Keratinocyte (primary cell): ENCODE data around the gene MXI1.

Source experiments
- EZH2 ChIP-seq: IDR thresholded peaks from one replicate; pipeline ENCODE4 v1.6.1; 2012; ENCODE audit warnings: inconsistent platforms, mild to moderate bottlenecking, low read length, moderate library complexity
- TF ChIP-seq, protein P1 (sequence below), 3 experiments: IDR thresholded peaks in 1 of 3; conservative IDR thresholded peaks in 1 of 3; optimal IDR thresholded peaks in 1 of 3; 2 replicates in 2 of 3; 3 replicates in 1 of 3; pipeline versions ENCODE3 to v1.5.1; 2011; ENCODE audit warnings: low read length in 3 of 3, mild to moderate bottlenecking in 3 of 3, moderate library complexity in 2 of 3, control low read depth in 1 of 3, inconsistent platforms in 1 of 3; ENCODE audit not compliant: insufficient read depth in 2 of 3; ENCODE audit errors: extremely low read depth in 1 of 3

DNA sequence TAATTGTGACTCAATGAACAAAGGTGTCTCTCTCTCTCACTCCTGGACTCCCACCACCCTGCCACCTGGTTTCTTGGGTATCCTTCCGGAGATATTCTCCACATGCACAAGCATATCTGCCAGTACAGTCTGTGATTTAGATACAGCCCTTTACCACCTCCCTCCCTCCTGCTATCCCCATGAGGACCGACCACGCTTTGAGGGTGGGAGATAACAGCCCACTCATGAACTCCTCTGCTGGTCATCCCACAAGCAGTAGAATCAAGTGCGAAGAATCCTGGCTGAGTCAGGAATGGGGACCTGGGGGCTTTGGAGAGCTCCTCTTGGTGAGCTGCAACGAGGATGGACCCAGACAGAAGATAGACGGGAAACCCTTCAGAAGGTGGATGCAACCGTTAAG lies 28.2 kb upstream of the MXI1 start:
- TF ChIP-seq, protein P1, sequence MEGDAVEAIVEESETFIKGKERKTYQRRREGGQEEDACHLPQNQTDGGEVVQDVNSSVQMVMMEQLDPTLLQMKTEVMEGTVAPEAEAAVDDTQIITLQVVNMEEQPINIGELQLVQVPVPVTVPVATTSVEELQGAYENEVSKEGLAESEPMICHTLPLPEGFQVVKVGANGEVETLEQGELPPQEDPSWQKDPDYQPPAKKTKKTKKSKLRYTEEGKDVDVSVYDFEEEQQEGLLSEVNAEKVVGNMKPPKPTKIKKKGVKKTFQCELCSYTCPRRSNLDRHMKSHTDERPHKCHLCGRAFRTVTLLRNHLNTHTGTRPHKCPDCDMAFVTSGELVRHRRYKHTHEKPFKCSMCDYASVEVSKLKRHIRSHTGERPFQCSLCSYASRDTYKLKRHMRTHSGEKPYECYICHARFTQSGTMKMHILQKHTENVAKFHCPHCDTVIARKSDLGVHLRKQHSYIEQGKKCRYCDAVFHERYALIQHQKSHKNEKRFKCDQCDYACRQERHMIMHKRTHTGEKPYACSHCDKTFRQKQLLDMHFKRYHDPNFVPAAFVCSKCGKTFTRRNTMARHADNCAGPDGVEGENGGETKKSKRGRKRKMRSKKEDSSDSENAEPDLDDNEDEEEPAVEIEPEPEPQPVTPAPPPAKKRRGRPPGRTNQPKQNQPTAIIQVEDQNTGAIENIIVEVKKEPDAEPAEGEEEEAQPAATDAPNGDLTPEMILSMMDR (optimal IDR thresholded peaks at IDR 0.05 in 1 of 3, IDR thresholded peaks at IDR 0.05 in 1 of 3, conservative IDR thresholded peaks at IDR 0.05 in 1 of 3; ENCODE audit: extremely low read depth in 1 of 3, insufficient read depth in 2 of 3, low read length in 3 of 3), result no peak
- no peak for TF ChIP-seq EZH2
